GM19193 (cell line): ENCODE results near the gene POM121L2.

Experiments
- POLR2A ChIP-seq: IDR thresholded peaks from 4 replicates; pipeline ENCODE4 v1.6.1; 2011; ENCODE audit not compliant: insufficient read depth, insufficient read length; ENCODE audit errors: extremely low read depth

The POM121L2 gene

GRCh38 chr6:27297484-27297856 is 14.6 kb downstream of the POM121L2 start:
- no peak for TF ChIP-seq POLR2A

GRCh38 chr6:27296106-27296783 is 15.8 kb downstream of the POM121L2 start:
- no peak for TF ChIP-seq POLR2A

GRCh38 chr6:27295301-27296079 is 16.6 kb downstream of the POM121L2 start:
- no peak for TF ChIP-seq POLR2A

GRCh38 chr6:27294409-27294808 is 17.7 kb downstream of the POM121L2 start:
- no peak for TF ChIP-seq POLR2A

- TF ChIP-seq POLR2A: no peak
Observed at GRCh38 chr6:27293436-27294098, 18.5 kb downstream of the POM121L2 start.

GRCh38 chr6:27290850-27291208 is 21.2 kb downstream of the POM121L2 start:
- TF ChIP-seq POLR2A: no peak

- TF ChIP-seq POLR2A: no peak
Observed at GRCh38 chr6:27290065-27290849, 21.8 kb downstream of the POM121L2 start.

GRCh38 chr6:27288136-27289044 is 23.7 kb downstream of the POM121L2 start:
- no peak for TF ChIP-seq POLR2A

GRCh38 chr6:27287751-27288135 is 24.3 kb downstream of the POM121L2 start:
- no peak for TF ChIP-seq POLR2A

GRCh38 chr6:27286141-27286540 is 25.9 kb downstream of the POM121L2 start:
- TF ChIP-seq POLR2A: no peak

GRCh38 chr6:27283279-27283678 is 28.8 kb downstream of the POM121L2 start:
- no peak for TF ChIP-seq POLR2A

GRCh38 chr6:27281569-27281968 is 30.5 kb downstream of the POM121L2 start:
- no peak for TF ChIP-seq POLR2A

- no peak for TF ChIP-seq POLR2A
Observed at GRCh38 chr6:27281105-27281539, 31.0 kb downstream of the POM121L2 start.

GRCh38 chr6:27280540-27281000 is 31.5 kb downstream of the POM121L2 start:
- TF ChIP-seq POLR2A: no peak
